ENCODE results near the gene TMEFF2.

TMEFF2 gene

DNA sequence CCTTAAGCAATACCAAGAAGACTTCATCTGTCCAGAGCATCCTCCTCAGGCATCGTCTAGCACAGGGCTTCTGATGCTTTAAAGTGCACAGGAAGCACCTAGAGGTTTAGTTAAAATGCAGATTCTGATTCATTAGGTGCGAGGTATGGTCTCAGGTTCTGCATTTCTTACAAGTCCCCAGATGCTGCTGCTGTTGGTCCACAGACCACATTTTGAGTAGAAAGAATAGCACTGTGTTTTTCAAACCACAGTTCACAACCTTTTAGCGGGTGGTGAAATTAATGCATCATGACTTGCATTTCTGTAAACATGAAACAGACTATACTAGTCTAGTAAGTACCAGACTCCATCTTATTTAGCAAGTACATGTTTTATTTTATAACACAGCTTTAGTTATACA lies 134.6 kb downstream of the TMEFF2 start:
- DNase-seq, result no peak

DNA sequence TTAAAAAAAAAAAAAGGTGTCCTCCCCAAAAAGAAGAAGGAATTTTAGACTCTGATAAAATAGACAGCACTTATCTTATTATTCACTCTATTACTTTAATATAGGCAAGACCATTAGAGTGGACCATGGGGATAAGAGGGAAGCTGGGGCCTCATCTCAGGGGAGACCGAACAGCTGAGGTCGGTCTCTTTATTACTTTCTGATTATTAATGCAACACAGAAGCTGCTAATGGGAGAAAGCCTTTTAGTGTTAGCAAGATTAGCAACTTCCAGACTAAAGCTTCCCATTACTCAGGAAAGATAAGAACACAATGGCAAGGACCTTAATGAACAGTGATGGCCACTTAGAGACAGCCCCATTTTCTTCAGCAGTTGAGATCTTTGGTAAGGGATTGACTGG lies 135.5 kb downstream of the TMEFF2 start:
- DNase-seq, result no peak

DNA sequence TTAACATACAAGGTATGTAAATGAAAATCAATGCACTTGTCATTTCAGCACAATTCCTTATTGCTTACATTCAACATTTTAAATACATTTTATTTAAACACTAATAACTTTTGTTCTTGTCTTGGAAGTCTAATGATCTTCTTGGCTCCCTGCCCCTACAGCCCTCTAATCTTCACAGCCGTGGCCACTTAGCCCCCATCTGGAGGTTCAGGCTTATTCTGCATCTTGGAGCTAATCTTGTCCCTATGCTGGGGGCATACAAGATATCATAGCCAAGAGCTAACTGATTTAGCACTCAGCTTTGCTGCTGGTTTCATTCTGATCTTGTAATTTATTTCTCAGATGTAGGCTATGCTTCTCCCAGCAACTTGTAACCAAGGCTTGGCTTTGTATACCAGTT lies 140.8 kb downstream of the TMEFF2 start:
- no peak for DNase-seq

DNA sequence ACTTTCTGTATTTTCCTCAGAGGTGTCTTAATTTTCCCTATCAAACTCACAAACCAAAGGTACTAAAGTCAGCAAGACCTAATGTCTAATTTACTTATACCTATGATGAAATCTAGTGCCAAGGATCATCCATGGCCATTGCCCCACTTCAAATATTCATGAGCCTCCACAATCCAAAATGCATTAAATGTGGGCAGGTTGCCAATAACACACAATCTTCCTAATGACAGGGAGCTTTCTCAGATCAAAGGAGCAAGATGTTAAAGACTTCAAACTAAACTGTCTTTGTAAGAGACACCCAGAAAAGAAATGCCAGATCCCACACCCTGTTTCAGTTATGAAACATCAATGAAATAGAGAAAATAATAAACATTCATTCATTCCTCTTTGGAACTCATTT lies 143.2 kb downstream of the TMEFF2 start:
- no peak for DNase-seq

DNA sequence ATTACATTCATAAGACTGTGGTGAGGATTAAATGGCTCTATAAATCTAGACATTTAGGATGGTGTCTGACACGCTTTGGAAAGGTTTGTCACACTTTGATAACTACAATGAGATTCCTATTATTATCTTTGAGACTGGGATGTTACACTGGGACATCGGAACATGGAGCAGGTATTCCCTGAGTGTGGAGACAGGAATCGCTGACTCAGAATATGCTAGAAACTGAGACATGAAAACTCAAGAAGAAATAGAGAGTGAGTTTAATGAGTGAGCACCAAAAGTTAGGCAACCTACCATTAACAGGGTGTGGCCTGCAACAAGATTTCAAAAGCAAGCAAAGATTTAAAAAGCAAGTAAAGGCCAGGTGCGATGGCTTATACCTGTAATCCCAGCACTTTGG lies 145.4 kb downstream of the TMEFF2 start:
- no peak for DNase-seq

DNA sequence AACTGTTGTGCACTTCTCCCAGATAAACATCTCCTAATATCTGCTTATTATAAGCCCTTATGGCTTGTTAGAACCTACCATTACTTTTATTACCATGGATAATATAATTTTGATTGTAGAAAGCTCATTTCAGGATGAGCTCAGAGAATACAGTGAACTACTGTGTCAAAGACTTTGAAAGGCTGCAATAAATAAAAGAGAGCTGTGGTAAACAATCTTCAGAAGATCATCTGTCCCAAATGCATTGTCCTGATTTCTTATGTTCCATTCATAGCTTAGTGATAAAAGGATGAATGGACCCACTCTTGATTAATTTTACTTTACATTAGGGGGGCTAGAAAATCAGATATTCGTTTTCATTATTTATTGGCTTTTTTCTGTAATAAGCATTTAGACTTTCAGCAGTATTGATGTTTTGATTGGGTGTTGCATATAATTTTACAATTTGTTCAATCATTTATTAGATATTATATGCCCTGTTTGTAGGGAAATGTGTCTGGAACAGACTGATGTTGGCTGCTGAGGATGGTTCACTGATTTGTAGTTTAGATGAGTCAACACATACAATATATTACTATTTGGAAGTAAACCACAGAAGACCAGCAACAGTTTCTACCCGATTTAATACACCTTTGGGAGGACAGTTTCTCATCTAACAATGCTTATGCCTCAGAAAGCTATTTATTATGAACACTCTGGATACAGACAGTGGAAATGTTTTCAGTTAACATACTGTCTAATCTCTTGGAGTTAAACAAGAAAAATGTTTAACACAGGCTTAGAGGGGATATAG lies 147.2 kb downstream of the TMEFF2 start:
- DNase-seq, result no peak

DNA sequence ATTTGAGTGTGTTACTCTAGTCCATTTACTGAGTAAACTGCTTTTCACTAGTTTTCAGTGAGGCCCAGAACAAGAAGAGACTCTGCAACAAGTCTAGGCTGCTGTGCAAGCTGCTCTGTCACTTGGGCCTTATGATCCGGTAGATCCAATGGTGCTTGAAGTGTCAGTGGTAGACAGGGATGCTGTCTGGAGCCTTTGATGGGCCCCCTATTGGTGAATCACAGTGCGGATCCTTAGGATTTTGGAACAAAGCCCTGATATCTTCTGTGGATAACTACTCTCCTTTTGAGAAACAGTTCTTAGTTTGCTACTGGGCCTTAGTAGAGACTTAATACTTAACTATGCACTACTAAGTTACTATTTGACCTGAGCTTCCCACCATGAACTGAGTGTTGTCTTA lies 150.2 kb downstream of the TMEFF2 start:
- DNase-seq, result no peak

DNA sequence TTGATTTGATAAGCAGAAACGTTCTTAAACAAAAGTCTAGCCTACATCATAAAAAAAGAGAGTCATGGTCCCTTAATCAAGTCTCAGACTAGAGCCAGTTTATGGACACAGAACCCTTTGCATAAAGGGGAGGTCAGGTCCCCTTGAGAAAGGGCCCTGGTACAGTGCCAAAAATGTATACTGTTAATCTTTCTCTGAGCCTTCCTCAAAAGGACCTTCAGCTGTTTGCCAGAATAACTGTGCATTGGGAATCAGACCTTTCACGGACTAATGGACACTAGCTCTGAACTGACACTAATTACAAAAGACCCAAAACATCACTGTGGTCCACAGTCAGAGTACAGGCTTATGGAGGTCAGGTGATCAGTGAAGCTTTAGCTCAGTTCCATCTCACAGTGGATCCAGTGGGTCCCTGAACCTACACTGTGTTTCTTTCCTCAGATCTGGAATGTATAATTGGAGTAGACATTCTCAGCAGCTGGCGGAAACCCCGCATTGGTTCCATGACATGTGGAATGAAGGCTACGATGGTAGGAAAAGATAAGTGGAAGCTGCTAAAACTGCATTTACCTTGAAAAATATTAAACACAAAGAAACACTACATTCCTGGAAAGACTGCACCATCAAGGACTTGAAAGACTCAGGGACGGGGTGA lies 151.4 kb downstream of the TMEFF2 start:
- no peak for DNase-seq

DNA sequence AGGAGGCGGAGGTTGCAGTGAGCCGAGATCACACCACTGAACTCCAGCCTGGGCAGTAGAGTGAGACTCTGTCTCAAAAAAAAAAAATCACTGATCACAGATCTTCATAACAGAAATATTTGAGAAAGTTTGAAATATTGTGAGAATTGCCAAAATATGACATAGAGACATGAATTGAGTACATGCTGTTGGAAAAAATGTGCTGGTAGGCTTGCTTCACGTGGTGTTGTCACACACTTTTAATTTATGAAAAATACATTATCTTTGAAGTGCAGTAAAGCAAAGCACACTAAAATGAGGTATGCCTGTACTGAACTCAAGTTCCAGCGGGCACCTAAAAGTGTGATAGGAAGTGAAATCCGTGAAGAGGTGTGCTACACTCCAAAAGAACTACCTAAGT lies 152.6 kb downstream of the TMEFF2 start:
- no peak for DNase-seq

DNA sequence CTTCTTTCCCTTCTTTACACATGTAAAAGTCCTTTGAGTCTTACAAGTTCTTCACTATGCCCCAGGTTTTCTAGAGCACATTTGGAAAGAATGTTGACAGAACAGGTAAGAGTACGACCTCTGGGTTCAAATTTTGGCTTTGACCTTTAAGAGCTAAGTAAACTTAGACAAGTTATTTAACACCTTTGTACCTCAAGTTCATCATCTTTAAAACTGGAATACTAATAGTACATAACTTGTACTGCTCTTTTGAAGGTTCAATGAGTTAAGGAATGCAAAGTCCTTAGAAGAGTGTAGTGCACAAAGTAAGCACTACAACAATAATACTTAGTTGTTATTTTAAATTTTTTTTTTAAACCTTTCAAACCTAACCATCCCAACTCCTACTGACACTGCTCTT lies 156.6 kb downstream of the TMEFF2 start:
- no peak for DNase-seq

DNA sequence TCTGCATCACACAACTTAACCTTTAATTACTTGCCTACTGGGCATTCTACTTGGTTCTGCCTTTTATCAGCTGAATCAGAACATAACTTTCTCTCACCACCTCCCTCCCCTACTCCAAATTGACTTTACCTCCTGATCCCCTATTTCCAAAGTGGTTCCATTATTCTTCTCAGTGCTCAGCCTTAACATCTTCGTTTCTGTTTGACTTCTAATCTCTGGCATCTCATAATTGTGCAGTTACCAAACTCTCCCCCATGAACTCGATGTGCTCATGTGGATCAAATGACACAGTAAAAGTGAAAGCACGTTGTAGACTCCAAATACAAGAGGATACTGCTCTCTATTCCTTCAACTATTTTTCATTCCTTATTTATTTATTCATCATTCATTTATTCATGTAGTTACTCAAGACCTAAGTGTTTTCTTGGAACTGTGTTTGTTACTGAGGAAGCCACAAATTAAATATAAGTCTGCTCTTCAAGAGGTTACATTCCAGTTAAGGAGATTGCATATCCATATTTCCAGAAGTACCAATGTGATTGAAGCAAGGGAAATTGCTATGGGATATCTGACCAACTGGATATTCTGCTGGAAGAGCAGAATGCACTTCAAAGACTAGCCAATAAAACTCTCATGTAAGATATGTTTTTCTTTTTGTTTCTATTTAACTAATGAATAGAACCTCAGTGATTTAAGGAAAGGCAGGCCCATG lies 158.8 kb downstream of the TMEFF2 start:
- no peak for DNase-seq

DNA sequence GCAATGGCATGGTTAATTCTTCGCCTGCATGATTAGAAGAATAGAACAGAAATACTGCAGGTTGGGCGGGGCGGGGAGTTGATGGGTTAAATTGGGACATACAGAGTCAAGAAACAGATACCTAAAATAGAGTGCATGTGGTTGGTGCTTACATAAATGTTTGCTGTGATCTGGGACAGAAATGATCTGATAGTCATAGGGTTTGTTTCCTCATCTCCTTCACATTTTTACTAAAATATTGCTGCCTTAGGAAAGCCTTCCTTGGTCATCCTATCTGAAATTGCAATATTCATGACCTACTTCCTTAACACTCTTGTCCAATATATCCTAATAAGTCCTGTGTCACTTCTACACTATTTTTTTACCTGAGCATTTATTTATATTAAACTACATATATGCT lies 163.9 kb downstream of the TMEFF2 start:
- DNase-seq, result no peak

DNA sequence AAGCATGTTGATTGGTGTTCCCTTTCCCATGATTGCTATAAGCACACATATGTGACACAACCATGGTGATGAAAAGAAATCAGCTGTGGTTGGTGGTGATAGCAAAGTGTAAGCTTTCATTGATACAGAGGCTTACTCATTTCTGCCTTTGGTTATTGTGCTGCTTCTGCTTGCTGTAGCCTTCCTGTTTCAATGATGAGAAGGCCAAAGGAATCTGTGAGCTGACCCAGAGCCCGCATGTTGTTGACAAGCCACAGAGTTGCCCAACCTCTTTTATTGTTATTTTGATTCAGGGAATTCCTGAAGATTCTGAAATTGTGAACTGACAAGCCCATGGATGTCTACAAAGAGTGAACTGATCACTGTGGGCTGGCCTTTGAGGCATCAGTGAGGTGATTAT lies 164.4 kb downstream of the TMEFF2 start:
- DNase-seq, result no peak

DNA sequence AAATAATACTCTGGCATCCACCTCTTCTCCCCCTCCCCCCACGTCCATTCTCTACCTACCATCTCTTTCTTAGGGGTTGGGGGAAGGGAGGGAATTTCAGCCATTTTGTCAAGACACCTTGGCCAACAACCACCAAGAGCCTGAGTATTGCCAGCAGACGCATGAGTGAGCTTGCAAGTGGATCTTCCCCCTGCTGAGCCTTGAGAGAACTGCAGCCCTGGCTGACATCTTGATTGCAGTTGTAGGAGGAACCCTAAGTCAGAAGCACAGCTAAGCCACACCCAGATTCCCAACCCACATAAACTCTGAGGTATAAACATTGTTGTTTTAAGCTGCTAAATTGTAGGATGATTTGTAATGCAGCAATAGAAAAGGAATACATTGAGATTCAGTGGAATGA lies 165.6 kb downstream of the TMEFF2 start:
- no peak for DNase-seq

DNA sequence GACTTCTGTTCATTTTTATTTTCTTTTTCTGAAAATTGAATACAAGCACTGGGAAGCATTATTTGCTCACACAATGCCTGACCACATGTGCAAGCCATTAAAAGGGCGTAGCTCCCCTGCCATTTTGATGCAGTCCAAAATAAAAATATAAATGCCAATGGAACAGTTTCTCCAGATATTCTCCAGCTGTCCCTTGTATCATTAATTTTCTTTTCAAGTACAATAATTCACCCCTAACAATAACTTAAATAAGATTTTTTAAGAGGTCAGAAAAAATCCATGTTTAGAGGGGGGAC lies 168.0 kb downstream of the TMEFF2 start:
- no peak for DNase-seq

DNA sequence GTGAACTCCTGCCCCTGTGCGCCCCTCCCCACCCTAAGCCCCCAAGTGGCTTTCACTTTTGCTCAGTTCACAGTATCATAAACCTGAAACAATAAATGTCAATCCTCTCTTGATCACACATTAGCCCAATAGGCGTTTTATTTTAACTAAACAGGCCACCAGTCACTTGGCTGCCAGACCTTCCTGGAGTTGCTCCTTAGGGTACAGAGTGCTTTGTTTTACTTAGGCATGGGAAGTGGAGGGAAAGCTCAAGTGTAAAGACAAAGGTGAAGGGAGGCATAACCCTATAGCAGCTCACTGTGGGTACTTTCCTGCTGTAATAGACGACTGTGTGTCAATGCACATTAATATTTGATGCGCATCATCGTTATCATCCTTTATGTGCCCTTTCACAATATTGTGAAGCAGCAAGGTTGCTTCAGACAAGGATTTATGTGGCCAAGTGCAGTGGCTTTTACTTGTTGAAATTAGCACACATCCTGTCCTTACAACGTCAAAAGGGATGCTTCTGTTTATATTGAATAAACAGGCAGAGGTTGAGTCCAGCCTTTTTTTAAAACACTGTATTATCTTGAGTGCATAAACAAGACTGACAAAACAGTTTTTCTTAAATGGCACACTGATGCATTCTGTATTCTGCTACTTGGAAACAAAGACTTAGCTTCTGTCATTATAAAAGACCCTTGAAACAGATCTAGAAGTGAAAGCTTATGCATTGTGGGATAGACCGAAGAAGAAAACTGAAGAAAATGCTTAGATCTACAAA lies 168.5 kb downstream of the TMEFF2 start:
- DNase-seq, result no peak

DNA sequence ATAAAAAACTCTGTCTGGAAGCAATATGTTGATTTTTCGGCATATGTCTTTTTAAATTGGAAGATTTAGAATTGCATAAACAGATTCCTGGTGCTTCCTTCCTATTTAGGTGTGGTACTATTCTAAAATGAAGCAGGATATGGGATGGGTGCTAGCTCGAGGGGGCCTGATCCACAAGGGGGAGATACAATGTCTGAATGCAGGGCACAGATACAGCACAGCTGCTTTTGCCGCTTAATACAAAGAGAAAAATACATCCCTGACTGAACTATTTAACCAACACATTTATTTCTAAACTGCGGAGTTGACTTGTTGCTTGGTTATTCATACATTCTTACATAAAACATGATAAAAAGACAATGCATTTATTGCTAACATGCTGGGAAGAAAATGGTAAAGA lies 169.1 kb downstream of the TMEFF2 start:
- no peak for DNase-seq

DNA sequence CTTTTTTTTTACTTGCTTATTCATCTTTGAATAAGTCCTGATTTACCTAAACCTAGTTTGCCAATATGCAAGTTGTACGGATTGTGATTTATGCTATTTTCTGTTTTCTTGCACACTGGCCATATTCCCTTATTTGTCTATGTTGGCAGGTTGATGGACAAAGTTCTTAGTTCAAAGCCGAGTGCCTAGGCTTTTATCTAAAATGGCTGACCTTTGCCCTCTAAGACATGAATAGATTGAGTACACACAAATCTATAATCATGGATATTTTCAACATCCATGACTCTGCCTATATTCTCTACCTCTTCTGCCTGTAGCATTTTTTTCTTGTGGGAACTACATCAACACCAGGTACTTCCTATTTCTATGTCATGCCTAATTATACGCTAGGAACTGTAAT lies 171.7 kb downstream of the TMEFF2 start:
- no peak for DNase-seq

DNA sequence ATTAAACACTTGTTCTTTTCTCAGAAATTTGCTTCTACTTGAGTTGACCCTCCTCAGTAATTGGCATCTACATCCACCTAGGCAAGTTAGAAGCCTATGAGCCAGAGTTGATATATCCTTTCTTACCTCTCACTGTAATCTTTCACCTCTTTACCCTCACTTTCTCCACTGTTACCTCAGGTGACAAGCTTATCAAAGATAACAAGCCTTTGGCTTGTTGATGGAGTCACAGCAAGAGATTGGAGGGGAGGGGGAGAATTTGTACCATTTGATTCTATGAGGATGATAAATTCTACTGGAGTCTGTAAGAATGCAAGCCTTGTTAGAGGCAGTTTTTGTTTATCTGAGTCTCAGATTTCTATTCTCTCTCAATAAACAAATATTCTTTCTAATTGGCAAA lies 176.9 kb downstream of the TMEFF2 start:
- DNase-seq, result no peak

DNA sequence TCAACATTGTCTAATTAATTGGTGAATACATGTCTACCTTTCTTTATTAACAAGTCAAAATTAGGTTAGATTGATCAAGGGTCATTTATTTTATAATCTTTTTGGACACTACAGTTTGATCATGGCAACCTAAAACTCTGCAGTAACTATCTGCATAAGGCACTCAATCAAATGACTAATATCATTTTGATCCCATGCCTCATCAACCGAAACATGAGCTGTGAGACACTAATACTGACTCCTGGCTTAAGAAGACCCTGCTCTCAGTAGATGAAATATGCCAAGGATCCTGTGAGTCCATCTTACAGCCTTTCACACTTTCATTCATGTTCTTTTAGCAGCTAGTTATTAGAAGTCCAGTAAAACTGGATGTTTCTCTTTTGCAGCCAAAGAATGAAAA lies 178.5 kb downstream of the TMEFF2 start:
- no peak for DNase-seq

DNA sequence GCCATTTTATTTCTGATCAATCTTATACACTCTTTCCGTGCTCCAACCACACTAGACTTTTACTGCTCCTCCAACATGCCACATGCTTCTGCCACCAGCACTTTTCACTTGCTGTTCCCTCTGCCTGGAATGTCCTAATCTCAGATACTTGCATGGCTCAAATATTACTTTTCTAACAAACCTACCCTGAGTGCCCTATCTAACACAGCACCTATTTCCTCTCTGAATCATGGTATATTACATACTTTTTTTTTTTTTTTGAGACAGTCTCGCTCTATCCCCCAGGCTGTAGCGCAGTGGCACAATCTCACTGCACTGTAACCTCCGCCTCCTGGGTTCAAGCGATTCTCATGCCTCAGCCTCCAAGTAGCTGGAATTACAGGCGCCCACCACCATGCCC lies 181.5 kb downstream of the TMEFF2 start:
- DNase-seq, result no peak

DNA sequence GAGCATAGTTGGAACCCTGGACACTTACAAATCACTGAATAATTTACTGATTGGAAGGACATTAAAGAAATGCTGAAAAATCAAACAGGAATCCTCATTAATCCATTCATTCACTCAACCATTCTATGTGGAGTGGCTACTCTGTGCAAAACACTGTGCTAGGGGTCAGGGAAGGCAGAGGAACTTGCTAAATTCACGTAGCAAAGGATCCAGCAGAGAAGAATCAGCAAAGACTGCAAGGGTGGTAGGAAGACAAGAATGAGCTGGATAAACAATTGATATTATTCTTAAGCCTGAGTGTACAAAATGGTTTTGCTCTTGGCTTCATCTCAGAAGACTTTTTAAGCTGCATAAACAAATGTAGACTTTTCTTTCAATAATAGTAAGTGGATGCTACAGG lies 183.5 kb downstream of the TMEFF2 start:
- DNase-seq, result no peak

DNA sequence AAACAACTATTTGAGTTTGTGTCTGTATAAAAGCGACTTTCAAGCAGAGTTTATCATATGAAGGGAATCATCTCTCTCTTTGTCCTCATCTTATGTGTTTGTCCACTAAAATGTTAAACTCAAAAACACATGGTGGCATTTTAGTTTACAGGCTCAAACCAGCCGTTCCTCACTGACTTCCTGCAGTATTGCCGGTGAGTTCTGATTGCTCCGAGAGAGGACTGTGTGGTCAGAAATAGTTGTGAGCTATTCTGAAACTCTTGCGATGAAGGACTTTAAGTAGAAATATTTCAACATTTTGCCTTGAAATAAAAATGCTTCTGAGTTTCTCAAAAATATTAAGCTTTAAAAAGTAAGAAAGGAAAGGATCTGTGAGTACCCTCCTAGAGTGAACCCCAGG lies 184.7 kb downstream of the TMEFF2 start:
- DNase-seq, result no peak

Data from midbrain (tissue), 1 donor.